H1 (cell line): ENCODE measurements around the gene SAXO1. TPM values are rescaled to one million over a fixed set of nuclear protein-coding genes. Genes with fewer than 3 reads are reported as not detected.
A peak's percentile ranks its signal among the peaks of the same experiment; 100 is the strongest.

Experiments used
- CTCF ChIA-PET: fragments of 300-600 bp; sonication (Branson Sonifier 250); formaldehyde crosslinking; loops from one replicate; lab custom pipeline; 2021; ENCODE audit not compliant: partially characterized antibody; lab: Charles Lee
- POLR2A ChIA-PET: fragments of 300-600 bp; sonication (Branson Sonifier 250); formaldehyde crosslinking; loops from one replicate; lab custom pipeline; 2021; ENCODE audit warnings: inconsistent platforms; ENCODE audit not compliant: partially characterized antibody; lab: Charles Lee
- DNase-seq, 2 experiments: peaks; one replicate each; pipeline versions ENCODE4 v3.0.0 to v3.0.0-alpha.2; 2010 to 2022; ENCODE audit warnings: low spot score in 2 of 2, low read depth in 1 of 2, mixed read lengths in 1 of 2
- FAIRE-seq: peaks from 2 replicates; lab custom pipeline; 2011; peaks lifted over from hg19 to GRCh38; lab: Jason Lieb, UNC
- H2AFZ ChIP-seq: 2 replicates; pipeline ENCODE4 v1.8.1; 2012; ENCODE audit warnings: low read length, inconsistent platforms
- H2AK5ac ChIP-seq: 2 replicates; pipeline ENCODE4 v1.6.1; 2013; ENCODE audit warnings: low read depth, low read length
- H2BK120ac ChIP-seq: replicated peaks from 2 replicates; pipeline ENCODE3; 2013; ENCODE audit warnings: low read depth, low read length, inconsistent platforms
- H2BK12ac ChIP-seq: 2 replicates; pipeline ENCODE4 v1.6.1; 2013; ENCODE audit warnings: low read depth, low read length
- H2BK15ac ChIP-seq: 2 replicates; pipeline ENCODE4 v1.6.1; 2013; ENCODE audit warnings: low read length
- H2BK20ac ChIP-seq: 2 replicates; pipeline ENCODE4 v1.6.1; 2013; ENCODE audit warnings: low read length
- H2BK5ac ChIP-seq: 2 replicates; pipeline ENCODE4 v1.6.1; 2013; ENCODE audit warnings: low read depth, low read length
- H3K14ac ChIP-seq: 2 replicates; pipeline ENCODE4 v1.6.1; 2013; ENCODE audit warnings: inconsistent platforms; ENCODE audit not compliant: insufficient read length
- H3K18ac ChIP-seq: 2 replicates; pipeline ENCODE4 v1.6.1; 2013; ENCODE audit warnings: low read length; ENCODE audit errors: extremely low read depth
- H3K23ac ChIP-seq: 2 replicates; pipeline ENCODE4 v1.6.1; 2013; ENCODE audit warnings: inconsistent platforms; ENCODE audit not compliant: insufficient read length
- H3K23me2 ChIP-seq: 2 replicates; pipeline ENCODE4 v1.6.1; 2013; ENCODE audit warnings: low read depth, low read length
- H3K27ac ChIP-seq: 2 replicates; pipeline ENCODE4 v1.6.1; 2011; ENCODE audit warnings: low read depth, low read length, inconsistent platforms
- H3K27me3 ChIP-seq, 4 experiments: replicated peaks in 1 of 4; 1 replicate in 1 of 4; 2 replicates in 3 of 4; pipeline versions ENCODE4 v1.6.1 to v1.8.1; 2011 to 2013; ENCODE audit warnings: low read length in 3 of 4, mild to moderate bottlenecking in 3 of 4, inconsistent platforms in 2 of 4, mixed read lengths in 2 of 4, moderate library complexity in 1 of 4; ENCODE audit not compliant: control insufficient read depth in 3 of 4, insufficient read depth in 3 of 4; ENCODE audit errors: extremely low read depth in 1 of 4
- H3K36me3 ChIP-seq, 4 experiments: 2 replicates each; pipeline versions ENCODE4 v1.6.1 to v1.8.1; 2011 to 2013; ENCODE audit warnings: mild to moderate bottlenecking in 4 of 4, low read length in 3 of 4, moderate library complexity in 2 of 4, control low read depth in 1 of 4, inconsistent platforms in 1 of 4; ENCODE audit not compliant: insufficient read depth in 4 of 4, control insufficient read depth in 2 of 4
- H3K4ac ChIP-seq: replicated peaks from 2 replicates; pipeline ENCODE3; 2013; ENCODE audit warnings: low read length, low read depth, mixed read lengths, inconsistent platforms; ENCODE audit not compliant: insufficient read length
- H3K4me1 ChIP-seq, 4 experiments: replicated peaks in 1 of 4; 1 replicate in 1 of 4; 2 replicates in 3 of 4; pipeline versions ENCODE4 v1.6.1 to v1.8.1; 2011 to 2013; ENCODE audit warnings: low read length in 3 of 4, inconsistent platforms in 2 of 4, mixed read lengths in 1 of 4; ENCODE audit not compliant: insufficient read depth in 4 of 4, control insufficient read depth in 3 of 4
- H3K4me2 ChIP-seq, 2 experiments: 2 replicates each; pipeline versions ENCODE4 v1.6.1 to v1.8.1; 2011 to 2013; ENCODE audit warnings: low read depth in 2 of 2, low read length in 2 of 2, control low read depth in 1 of 2, inconsistent platforms in 1 of 2, mild to moderate bottlenecking in 1 of 2; ENCODE audit not compliant: insufficient read depth in 1 of 2
- H3K4me3 ChIP-seq, 4 experiments: fragments of 200-600, 300-600 bp in 1 of 4; sonication (generic), shearing (Covaris generic), sonication (Bioruptor Twin) in 1 of 4; 2 replicates each; pipeline versions ENCODE4 v1.5.1 to v1.8.1; 2011 to 2016; ENCODE audit warnings: low read length in 4 of 4, low read depth in 3 of 4, control low read depth in 2 of 4, inconsistent platforms in 2 of 4, mild to moderate bottlenecking in 2 of 4, mixed read lengths in 1 of 4, moderate library complexity in 1 of 4; ENCODE audit not compliant: insufficient read depth in 2 of 4; ENCODE audit errors: extremely low read depth in 1 of 4
- H3K56ac ChIP-seq: replicated peaks from 2 replicates; pipeline ENCODE3; 2013; ENCODE audit warnings: low read depth, mild to moderate bottlenecking, mixed read lengths, low read length, inconsistent platforms; ENCODE audit not compliant: insufficient read length
- H3K79me1 ChIP-seq: 2 replicates; pipeline ENCODE4 v1.6.1; 2013; ENCODE audit warnings: low read depth, low read length, control low read depth
- H3K79me2 ChIP-seq, 2 experiments: 2 replicates each; pipeline versions ENCODE4 v1.6.1 to v1.8.1; 2012 to 2013; ENCODE audit warnings: low read length in 2 of 2, mild to moderate bottlenecking in 2 of 2, inconsistent platforms in 1 of 2; ENCODE audit not compliant: insufficient read depth in 2 of 2, control insufficient read depth in 1 of 2
- H3K9ac ChIP-seq, 4 experiments: replicated peaks in 1 of 4; 1 replicate in 1 of 4; 2 replicates in 3 of 4; pipeline versions ENCODE4 v1.6.1 to v1.8.1; 2011 to 2013; ENCODE audit warnings: low read depth in 3 of 4, low read length in 3 of 4, control low read depth in 2 of 4, mild to moderate bottlenecking in 2 of 4, moderate library complexity in 2 of 4, inconsistent platforms in 1 of 4; ENCODE audit errors: extremely low read depth in 1 of 4
- H3K9me3 ChIP-seq, 2 experiments: 2 replicates each; pipeline versions ENCODE4 v1.6.1 to v1.8.1; 2012 to 2013; ENCODE audit warnings: mild to moderate bottlenecking in 2 of 2, moderate library complexity in 2 of 2, control low read depth in 1 of 2, inconsistent platforms in 1 of 2, low read depth in 1 of 2, low read length in 1 of 2, mixed read lengths in 1 of 2; ENCODE audit not compliant: insufficient read depth in 2 of 2
- H4K20me1 ChIP-seq, 2 experiments: replicated peaks in 1 of 2; 2 replicates each; pipeline versions ENCODE3 to v1.8.1; 2011 to 2013; ENCODE audit warnings: inconsistent platforms in 2 of 2, low read length in 2 of 2, mild to moderate bottlenecking in 1 of 2; ENCODE audit not compliant: insufficient read depth in 2 of 2, control insufficient read depth in 1 of 2
- H4K5ac ChIP-seq: 2 replicates; pipeline ENCODE4 v1.6.1; 2013; ENCODE audit warnings: low read length, low read depth, mixed read lengths, inconsistent platforms; ENCODE audit not compliant: insufficient read length
- H4K8ac ChIP-seq: 2 replicates; pipeline ENCODE4 v1.8.0; 2013; ENCODE audit warnings: mild to moderate bottlenecking, moderate library complexity, low read length, inconsistent platforms; ENCODE audit not compliant: insufficient read depth; ENCODE audit errors: extremely low read depth
- H4K91ac ChIP-seq: replicated peaks from 2 replicates; pipeline ENCODE3; 2013; ENCODE audit warnings: low read length, mixed read lengths, inconsistent platforms; ENCODE audit not compliant: insufficient read length
- HDAC2 ChIP-seq, 2 experiments: fragments of 300-600 bp in 1 of 2; sonication (generic) in 1 of 2; IDR thresholded peaks; 2 replicates each; pipeline ENCODE4 v1.6.1; 2011 to 2012; ENCODE audit warnings: low read depth in 2 of 2, low read length in 2 of 2, mild to moderate bottlenecking in 2 of 2, moderate library complexity in 2 of 2, borderline replicate concordance in 1 of 2, inconsistent platforms in 1 of 2
- RAD21 ChIP-seq, 2 experiments: IDR thresholded peaks in 1 of 2; conservative IDR thresholded peaks in 1 of 2; 2 replicates each; pipeline ENCODE4 v1.6.1; 2011; ENCODE audit warnings: low read depth in 2 of 2, low read length in 2 of 2, improper control_type of control experiment in 1 of 2, inconsistent platforms in 1 of 2, mild to moderate bottlenecking in 1 of 2, moderate library complexity in 1 of 2
- WGBS, 2 experiments: shearing (Covaris generic) in 1 of 2; methylation state at CpG; one replicate each; pipeline versions ENCODE4 v1.1.6 to v1.1.7; 2013 to 2015; ENCODE audit warnings: low lambda C conversion rate in 2 of 2, mixed read lengths in 2 of 2, inconsistent platforms in 1 of 2, low coverage in 1 of 2, missing lambda C conversion rate in 1 of 2; ENCODE audit not compliant: insufficient replicate concordance in 2 of 2, insufficient coverage in 1 of 2, insufficient read length in 1 of 2; ENCODE audit errors: extremely low coverage in 1 of 2, missing lambda C conversion rate in 1 of 2; 5-methylcytosine and 5-hydroxymethylcytosine counted together
- polyA plus RNA-seq, 7 experiments: library from polyadenylated mRNA; depleted of rRNA in 3 of 7; stranded (reverse) in 5 of 7; unstranded in 2 of 7; fragments of >200 nt in 5 of 7; fragments of 200-250 nt in 2 of 7; gene quantifications; 1 replicate in 5 of 7; 2 replicates in 1 of 7; 4 replicates in 1 of 7; pipeline versions ENCODE4 v1.2.1 to v1.2.3, GENCODE V29; 2011 to 2013; ENCODE audit warnings: missing spikeins in 2 of 7, mixed read lengths in 2 of 7
- total RNA-seq: library from RNA; stranded (reverse); fragmentation: NEBNext Ultra II Directional; extraction: Animal tissue kit (Norgen Biotek cat#: 25700); gene quantifications from 2 replicates; pipeline ENCODE4 v1.2.1, GENCODE V29; 2021

The SAXO1 gene
- total and polyA plus RNA-seq, 2 of the 8 experiments (the other 6 are each of a cell fraction or from before 2014, with no cell fraction given): 0.11 to 0.20 TPM

DNA sequence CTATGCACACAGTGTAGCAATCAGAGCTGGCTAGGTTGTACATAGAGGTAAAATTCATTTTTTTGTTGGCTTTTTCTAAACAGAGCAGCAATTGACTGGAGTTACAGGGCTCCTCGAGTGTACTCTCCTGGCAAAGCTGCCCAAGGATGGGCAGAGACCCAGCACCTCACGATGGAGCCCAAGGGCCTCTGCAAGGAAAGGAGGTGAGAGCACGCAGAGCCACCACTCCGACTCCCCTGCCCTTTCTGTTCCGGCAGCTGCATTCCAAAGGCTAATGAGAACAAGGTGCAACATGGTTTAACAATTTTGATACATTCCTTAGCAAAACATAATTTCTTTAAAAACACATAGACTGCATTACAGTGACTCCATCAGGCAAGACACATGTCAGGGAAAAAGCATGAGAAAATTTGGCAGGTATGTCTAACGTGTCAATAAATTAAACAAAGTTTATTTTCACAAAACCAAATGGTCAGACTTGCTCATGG, 47.5 kb downstream of the SAXO1 start:
- Histone ChIP-seq H3K79me2 (no peaks in the 10 kb centered on the region), H3K14ac (no peak overlapping the region), H2BK20ac (no peak overlapping the region), H3K23ac (no peak overlapping the region), H3K9ac (no peak overlapping the region), H3K27ac (no peak overlapping the region), H3K23me2 (no peaks in the 10 kb centered on the region), H3K4me3 (no peak overlapping the region), H3K4me2 (no peak overlapping the region), H2BK15ac (no peak overlapping the region), H3K9me3 (peaks cover 0 to 2% of the 10 kb centered on the region in 2 experiments; a peak in 1 of 4 replicates), H3K4ac (no peak overlapping the region), H4K8ac (no peak overlapping the region), H2BK12ac (no peak overlapping the region), H3K36me3 (no peaks in the 10 kb centered on the region), H3K18ac (no peak overlapping the region), H3K4me1 (peaks cover 0 to 2% (median 0%) of the 10 kb centered on the region in 4 experiments; a peak in 1 of 7 replicates), H2BK120ac (no peak overlapping the region), H2AK5ac (no peak overlapping the region), H3K27me3 (no peaks in the 10 kb centered on the region), H2AFZ (no peak overlapping the region; the same call in 1 of the 2 replicates), H3K79me1 (no peaks in the 10 kb centered on the region), H4K5ac (no peak overlapping the region), H4K91ac (no peak overlapping the region), H3K56ac (no peak overlapping the region), H4K20me1 (no peaks in the 10 kb centered on the region)
- FAIRE-seq: peak; percentile 66
- CTCF ChIA-PET: interaction anchor here (0.7 kb wide), 1 partner anchor 12 kb away, joined by 3 read pairs; no protein-coding TSS in a partner anchor
- DNase-seq: no peak
- POLR2A ChIA-PET: no interaction called here
- 82% methylated on average over 6 of the region's 6 CpGs; no CpG with 5 or more reads in 1 of the 2 experiments for WGBS, 2 experiments
- TF ChIP-seq HDAC2 (IDR thresholded peaks at IDR 0.05; ENCODE audit: borderline replicate concordance in 1 of 2, low read depth in 2 of 2, low read length in 2 of 2): no peak
- peak in 1 of 2 experiments; percentile 19; a peak in 1 of 4 replicates for TF ChIP-seq RAD21 (IDR thresholded peaks at IDR 0.05 in 1 of 2, conservative IDR thresholded peaks at IDR 0.05 in 1 of 2; ENCODE audit: low read depth in 2 of 2, low read length in 2 of 2)
- TF ChIP-seq, all 59 proteins: peak for 1
- H2BK5ac ChIP-seq: no peak overlapping the region
